Measurements from ENCODE around the gene CA10.

DNA sequence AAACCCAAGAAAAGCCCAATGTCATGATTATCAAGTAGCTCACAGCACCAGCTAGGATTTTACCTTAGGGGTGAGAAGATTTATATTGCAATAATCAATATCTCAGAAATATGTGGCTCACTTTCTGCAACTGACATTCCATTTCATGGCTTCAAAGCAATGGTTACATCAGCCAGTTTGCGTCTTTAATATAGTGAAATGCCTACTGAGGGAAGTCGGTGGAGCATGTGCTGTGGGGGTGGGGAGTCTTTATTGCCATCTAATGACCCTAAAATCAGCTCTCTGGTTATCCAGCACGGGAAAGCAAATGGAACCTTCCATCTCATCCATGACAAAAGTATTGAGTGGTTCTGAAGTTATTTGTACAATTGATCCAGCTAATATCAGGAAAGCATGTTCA, 395.5 kb downstream of the CA10 start:
- TF ChIP-seq, protein P1, sequence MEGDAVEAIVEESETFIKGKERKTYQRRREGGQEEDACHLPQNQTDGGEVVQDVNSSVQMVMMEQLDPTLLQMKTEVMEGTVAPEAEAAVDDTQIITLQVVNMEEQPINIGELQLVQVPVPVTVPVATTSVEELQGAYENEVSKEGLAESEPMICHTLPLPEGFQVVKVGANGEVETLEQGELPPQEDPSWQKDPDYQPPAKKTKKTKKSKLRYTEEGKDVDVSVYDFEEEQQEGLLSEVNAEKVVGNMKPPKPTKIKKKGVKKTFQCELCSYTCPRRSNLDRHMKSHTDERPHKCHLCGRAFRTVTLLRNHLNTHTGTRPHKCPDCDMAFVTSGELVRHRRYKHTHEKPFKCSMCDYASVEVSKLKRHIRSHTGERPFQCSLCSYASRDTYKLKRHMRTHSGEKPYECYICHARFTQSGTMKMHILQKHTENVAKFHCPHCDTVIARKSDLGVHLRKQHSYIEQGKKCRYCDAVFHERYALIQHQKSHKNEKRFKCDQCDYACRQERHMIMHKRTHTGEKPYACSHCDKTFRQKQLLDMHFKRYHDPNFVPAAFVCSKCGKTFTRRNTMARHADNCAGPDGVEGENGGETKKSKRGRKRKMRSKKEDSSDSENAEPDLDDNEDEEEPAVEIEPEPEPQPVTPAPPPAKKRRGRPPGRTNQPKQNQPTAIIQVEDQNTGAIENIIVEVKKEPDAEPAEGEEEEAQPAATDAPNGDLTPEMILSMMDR (IDR thresholded peaks at IDR 0.05): no peak
- no peak for TF ChIP-seq POLR2A (IDR thresholded peaks at IDR 0.05)
